SK-N-SH (cell line): Measurements from ENCODE around the gene MYO18B.

Experiments used
- CTCF ChIP-seq: fragments of 200-600 bp; sonication (generic); IDR thresholded peaks from 2 replicates; pipeline ENCODE4 v1.6.1; 2017; ENCODE audit warnings: antibody characterized with exemption, mild to moderate bottlenecking, moderate library complexity
- GABPA ChIP-seq: IDR thresholded peaks from 2 replicates; pipeline ENCODE4 v1.4.0; 2012; ENCODE audit warnings: low read depth, mild to moderate bottlenecking
- MAX ChIP-seq: IDR thresholded peaks from 2 replicates; pipeline ENCODE4 v1.4.0; 2012; ENCODE audit warnings: low read depth
- REST ChIP-seq: IDR thresholded peaks from 2 replicates; pipeline ENCODE4 v1.6.1; 2012; ENCODE audit warnings: mild to moderate bottlenecking, low read depth, low read length, moderate library complexity
- SIN3A ChIP-seq: IDR thresholded peaks from 2 replicates; pipeline ENCODE4 v1.6.1; 2012; ENCODE audit warnings: low read depth, mild to moderate bottlenecking, low read length, moderate library complexity, borderline replicate concordance
- TAF1 ChIP-seq: IDR thresholded peaks from 2 replicates; pipeline ENCODE4 v1.6.1; 2012; ENCODE audit warnings: low read depth, mild to moderate bottlenecking, low read length, moderate library complexity, borderline replicate concordance
- USF2 ChIP-seq: fragments of 150-350 bp; IDR thresholded peaks from 2 replicates; pipeline ENCODE4 v1.6.1; 2017; ENCODE audit warnings: antibody characterized with exemption, low read length, low read depth, borderline replicate concordance

- TF ChIP-seq CTCF, result no peak
- TF ChIP-seq SIN3A, result no peak
- TF ChIP-seq REST, result no peak
- TF ChIP-seq MAX, result no peak
- no peak for TF ChIP-seq TAF1
- no peak for TF ChIP-seq USF2
- no peak for TF ChIP-seq GABPA
Observed at GRCh38 chr22:26056455-26057200, 314.6 kb downstream of the MYO18B start.
